ENCODE results near the gene LACTBL1.
"Not testable (repeated sequence)": the region's sequence is repeated elsewhere in the genome, so short reads cannot be mapped to it uniquely, and the experiment has no call there.

LACTBL1 gene

DNA sequence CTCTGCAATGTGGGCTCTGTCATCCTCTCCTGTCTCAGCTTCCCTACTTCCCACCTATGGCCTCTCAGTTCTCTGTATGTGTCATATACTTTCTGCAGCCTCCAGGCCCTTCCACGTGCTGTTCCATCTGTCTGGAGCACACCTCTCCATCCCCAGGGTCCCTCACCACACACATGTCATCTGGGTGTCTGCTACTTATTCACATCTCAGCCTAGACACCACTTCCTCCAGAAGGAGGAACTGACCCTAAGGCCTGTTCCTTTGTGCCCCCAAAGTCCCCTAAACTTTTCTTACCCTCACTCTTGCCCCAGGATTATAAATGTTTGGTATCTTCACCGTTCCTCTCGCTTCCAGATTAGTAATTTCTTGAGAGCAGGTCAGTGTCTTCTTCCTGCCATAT is 10.1 kb downstream of the LACTBL1 start:
- no peaks in the 10 kb centered on the region for H3K27me3 ChIP-seq (ENCODE audit: control insufficient read depth, insufficient read depth, low read length)
- no peaks in the 10 kb centered on the region for H3K36me3 ChIP-seq (ENCODE audit: control insufficient read depth, insufficient read depth, low read length)
- H3K4me3 ChIP-seq (ENCODE audit: low read depth, low read length): no peak overlapping the region
- H3K27ac ChIP-seq (ENCODE audit: low read depth, low read length): no peak overlapping the region
- H3K9me3 ChIP-seq (ENCODE audit: control insufficient read depth, insufficient read depth, low read length): no peaks in the 10 kb centered on the region
- no peak overlapping the region for H3K9ac ChIP-seq (ENCODE audit: low read depth, low read length)
- H3K4me1 ChIP-seq (ENCODE audit: control insufficient read depth, insufficient read depth, low read length): no peaks in the 10 kb centered on the region

DNA sequence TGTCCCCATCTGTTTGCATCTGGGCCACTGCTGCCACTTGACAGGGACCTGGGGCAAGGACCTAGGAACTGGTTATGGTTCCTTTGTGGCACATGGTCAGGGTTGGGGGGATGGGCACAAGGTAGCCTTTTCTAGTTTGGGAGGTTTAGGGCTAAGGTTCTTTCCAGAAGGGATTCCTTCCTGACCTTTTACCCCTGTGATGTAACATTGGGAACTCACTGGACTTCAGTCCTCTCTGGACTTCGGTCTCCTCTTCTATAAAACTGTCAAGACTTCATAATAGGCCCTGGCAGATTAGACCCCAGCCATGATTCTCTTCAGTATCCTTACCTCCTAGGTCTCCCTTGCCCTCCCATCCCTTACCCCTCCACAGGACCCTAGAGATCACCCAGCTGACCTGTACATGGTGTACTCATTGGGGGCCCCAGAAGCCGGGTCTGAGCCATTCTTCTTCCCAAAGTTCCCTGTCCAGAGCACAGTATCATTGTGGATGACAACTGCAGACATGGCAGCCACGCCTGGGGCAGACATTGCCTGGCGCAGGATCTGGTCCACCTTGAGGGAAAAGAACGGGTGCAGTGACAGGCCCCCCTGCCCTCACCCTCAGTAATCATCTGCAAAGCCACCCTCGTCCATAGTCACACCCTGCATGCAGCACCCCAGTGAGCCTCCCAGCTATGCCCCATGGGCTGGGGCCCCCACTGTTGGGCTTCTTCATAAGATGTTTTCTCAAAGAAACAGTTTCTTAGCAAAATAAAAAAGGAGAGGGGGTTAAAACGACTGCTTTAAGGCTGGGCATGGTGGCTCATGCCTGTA is 12.9 kb downstream of the LACTBL1 start:
- Histone ChIP-seq H3K4me3 (ENCODE audit: low read depth, low read length) (no peak overlapping the region), H3K27me3 (ENCODE audit: control insufficient read depth, insufficient read depth, low read length) (peaks cover 4% of the 10 kb centered on the region), H3K36me3 (ENCODE audit: control insufficient read depth, insufficient read depth, low read length) (no peaks in the 10 kb centered on the region), H3K9me3 (ENCODE audit: control insufficient read depth, insufficient read depth, low read length) (no peaks in the 10 kb centered on the region), H3K27ac (ENCODE audit: low read depth, low read length) (no peak overlapping the region), H3K4me1 (ENCODE audit: control insufficient read depth, insufficient read depth, low read length) (no peaks in the 10 kb centered on the region), H3K9ac (ENCODE audit: low read depth, low read length) (no peak overlapping the region)

DNA sequence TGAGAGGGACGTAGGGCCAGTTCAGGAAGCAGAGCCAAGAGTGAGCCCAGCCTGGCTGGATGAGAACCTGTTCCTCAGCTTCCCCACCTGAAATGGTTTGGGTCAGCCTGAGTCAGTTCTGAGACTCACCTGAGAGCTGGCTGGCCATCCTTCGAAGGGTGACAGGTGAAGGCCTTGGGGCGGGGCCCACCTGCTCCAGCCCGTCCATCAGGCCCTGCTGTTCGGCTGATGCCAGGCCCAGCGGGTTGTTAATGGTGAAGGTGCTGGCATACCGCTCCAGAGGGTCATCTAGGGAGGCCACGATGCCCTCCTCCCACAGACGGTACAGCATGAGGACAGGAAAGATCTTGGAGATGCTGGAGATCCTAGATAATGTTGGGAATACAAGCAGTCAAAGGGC is 14.1 kb downstream of the LACTBL1 start:
- Histone ChIP-seq H3K4me1 (ENCODE audit: control insufficient read depth, insufficient read depth, low read length) (no peaks in the 10 kb centered on the region), H3K4me3 (ENCODE audit: low read depth, low read length) (no peak overlapping the region), H3K27me3 (ENCODE audit: control insufficient read depth, insufficient read depth, low read length) (peaks cover 16% of the 10 kb centered on the region), H3K9me3 (ENCODE audit: control insufficient read depth, insufficient read depth, low read length) (no peaks in the 10 kb centered on the region), H3K9ac (ENCODE audit: low read depth, low read length) (no peak overlapping the region), H3K27ac (ENCODE audit: low read depth, low read length) (no peak overlapping the region), H3K36me3 (ENCODE audit: control insufficient read depth, insufficient read depth, low read length) (no peaks in the 10 kb centered on the region)

DNA sequence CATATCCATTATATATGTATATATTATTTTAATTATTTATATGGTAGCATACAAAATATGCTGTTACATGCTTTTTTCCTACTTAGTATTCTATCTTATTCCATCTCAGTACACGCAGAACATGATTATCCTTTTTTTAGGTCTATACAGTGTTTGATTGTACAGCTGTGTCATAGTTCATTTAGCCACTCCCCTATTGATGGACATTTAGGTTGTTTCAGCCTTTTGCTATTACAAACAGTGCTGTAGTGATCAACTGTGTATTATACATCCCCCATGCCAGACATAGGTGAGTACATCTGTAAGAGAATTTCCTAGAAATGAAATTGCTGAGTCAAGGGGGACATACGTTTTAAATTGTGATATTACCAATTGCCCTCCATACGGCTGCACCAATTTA is 15.6 kb downstream of the LACTBL1 start:
- no peaks in the 10 kb centered on the region for H3K36me3 ChIP-seq (ENCODE audit: control insufficient read depth, insufficient read depth, low read length)

DNA sequence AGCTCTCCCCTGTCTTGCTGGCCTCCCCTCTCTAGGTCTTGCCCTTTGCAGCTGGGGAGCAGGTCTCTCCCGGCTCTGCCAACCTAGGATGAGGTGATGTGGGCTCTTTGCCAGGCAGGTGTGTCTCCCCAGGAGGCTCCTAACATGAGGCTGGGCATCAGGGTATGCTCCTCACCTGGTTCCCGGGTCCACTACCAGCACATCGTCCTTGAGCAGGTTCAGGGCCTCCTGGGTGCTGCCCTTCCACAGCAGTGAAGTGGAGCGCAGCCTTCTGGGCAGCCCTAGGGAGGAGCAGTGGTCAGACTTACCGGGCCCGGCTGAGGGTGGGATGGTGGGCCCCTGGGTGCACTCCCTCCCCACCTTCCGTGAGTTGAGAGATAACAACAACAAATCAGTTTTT is 17.5 kb downstream of the LACTBL1 start:
- Histone ChIP-seq H3K27ac (ENCODE audit: low read depth, low read length) (no peak overlapping the region), H3K27me3 (ENCODE audit: control insufficient read depth, insufficient read depth, low read length) (peaks cover 35% of the 10 kb centered on the region), H3K9me3 (ENCODE audit: control insufficient read depth, insufficient read depth, low read length) (no peaks in the 10 kb centered on the region), H3K36me3 (ENCODE audit: control insufficient read depth, insufficient read depth, low read length) (no peaks in the 10 kb centered on the region), H3K4me3 (ENCODE audit: low read depth, low read length) (no peak overlapping the region), H3K9ac (ENCODE audit: low read depth, low read length) (no peak overlapping the region), H3K4me1 (ENCODE audit: control insufficient read depth, insufficient read depth, low read length) (no peaks in the 10 kb centered on the region)

More for the DNA sequence above, 15.6 kb downstream of the LACTBL1 start:
- H3K27ac ChIP-seq (ENCODE audit: low read depth, low read length): no peak overlapping the region
- peaks cover 31% of the 10 kb centered on the region for H3K27me3 ChIP-seq (ENCODE audit: control insufficient read depth, insufficient read depth, low read length)
- no peak overlapping the region for H3K9ac ChIP-seq (ENCODE audit: low read depth, low read length)
- no peaks in the 10 kb centered on the region for H3K4me1 ChIP-seq (ENCODE audit: control insufficient read depth, insufficient read depth, low read length)
- H3K9me3 ChIP-seq (ENCODE audit: control insufficient read depth, insufficient read depth, low read length): no peaks in the 10 kb centered on the region
- no peak overlapping the region for H3K4me3 ChIP-seq (ENCODE audit: low read depth, low read length)

DNA sequence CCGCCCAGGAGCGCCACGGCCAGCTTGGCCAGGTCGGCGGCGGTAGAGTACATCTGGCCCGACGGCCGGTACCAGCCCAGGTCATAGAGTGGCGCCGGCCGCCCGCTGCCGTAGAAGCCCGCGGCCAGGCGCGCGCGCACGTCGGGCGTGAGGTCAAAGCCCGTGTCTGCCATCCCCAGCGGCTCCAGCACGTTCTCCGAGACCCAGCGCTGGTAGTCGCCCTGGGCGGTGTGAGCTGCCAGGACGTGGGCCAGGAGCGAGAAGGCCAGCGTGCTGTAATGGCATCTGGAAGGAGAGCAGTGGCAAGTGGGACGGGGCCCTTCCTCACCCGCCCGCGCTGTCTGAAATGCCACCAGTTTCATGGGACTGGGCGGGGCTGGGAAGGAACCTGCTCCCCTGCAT is 18.9 kb downstream of the LACTBL1 start:
- Histone ChIP-seq H3K27ac (ENCODE audit: low read depth, low read length) (no peak overlapping the region), H3K9me3 (ENCODE audit: control insufficient read depth, insufficient read depth, low read length) (no peaks in the 10 kb centered on the region), H3K27me3 (ENCODE audit: control insufficient read depth, insufficient read depth, low read length) (peaks cover 35% of the 10 kb centered on the region), H3K4me3 (ENCODE audit: low read depth, low read length) (peak overlapping the region; percentile 55; the same call in 1 of the 2 replicates), H3K9ac (ENCODE audit: low read depth, low read length) (no peak overlapping the region), H3K4me1 (ENCODE audit: control insufficient read depth, insufficient read depth, low read length) (no peaks in the 10 kb centered on the region), H3K36me3 (ENCODE audit: control insufficient read depth, insufficient read depth, low read length) (no peaks in the 10 kb centered on the region)

DNA sequence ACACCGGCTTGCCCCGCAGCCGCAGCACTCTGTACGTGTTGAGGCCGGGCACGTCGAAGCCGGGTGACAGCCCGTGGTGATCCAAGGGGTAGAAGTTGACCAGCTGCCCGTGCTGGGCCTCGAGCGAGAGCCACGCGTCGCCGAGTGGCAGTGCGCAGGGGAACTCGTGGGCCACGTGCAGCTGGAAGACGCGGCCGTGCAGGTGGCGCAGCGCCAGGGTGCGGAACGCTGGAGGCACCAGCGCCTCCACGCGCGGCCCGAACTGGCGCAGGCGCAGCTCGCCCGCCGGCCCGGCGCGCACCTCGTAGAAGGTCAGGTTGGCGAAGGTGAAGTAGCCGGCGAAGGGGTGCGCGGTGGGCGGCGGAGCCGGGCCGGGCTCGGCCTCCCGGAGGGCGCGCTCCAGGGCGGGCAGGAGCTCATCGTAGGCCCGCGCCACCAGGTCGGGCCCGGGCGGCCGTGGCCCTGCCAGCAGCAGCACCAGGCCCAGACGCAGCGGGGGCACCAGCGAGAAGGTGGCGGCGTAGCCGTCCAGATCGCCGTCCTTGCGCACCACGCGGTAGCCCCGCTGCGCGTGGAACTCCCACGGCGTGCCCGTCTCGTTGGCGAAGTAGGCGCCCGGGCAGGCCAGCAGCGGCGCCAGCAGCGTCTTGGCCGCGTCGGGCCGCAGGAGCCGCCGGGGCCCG is 19.5 kb downstream of the LACTBL1 start:
- Histone ChIP-seq H3K9ac (ENCODE audit: low read depth, low read length) (no peak overlapping the region), H3K27me3 (ENCODE audit: control insufficient read depth, insufficient read depth, low read length) (peaks cover 35% of the 10 kb centered on the region), H3K27ac (ENCODE audit: low read depth, low read length) (no peak overlapping the region), H3K4me1 (ENCODE audit: control insufficient read depth, insufficient read depth, low read length) (no peaks in the 10 kb centered on the region), H3K4me3 (ENCODE audit: low read depth, low read length) (peak overlapping the region; percentile 55; the same call in 1 of the 2 replicates), H3K9me3 (ENCODE audit: control insufficient read depth, insufficient read depth, low read length) (no peaks in the 10 kb centered on the region), H3K36me3 (ENCODE audit: control insufficient read depth, insufficient read depth, low read length) (no peaks in the 10 kb centered on the region)

DNA sequence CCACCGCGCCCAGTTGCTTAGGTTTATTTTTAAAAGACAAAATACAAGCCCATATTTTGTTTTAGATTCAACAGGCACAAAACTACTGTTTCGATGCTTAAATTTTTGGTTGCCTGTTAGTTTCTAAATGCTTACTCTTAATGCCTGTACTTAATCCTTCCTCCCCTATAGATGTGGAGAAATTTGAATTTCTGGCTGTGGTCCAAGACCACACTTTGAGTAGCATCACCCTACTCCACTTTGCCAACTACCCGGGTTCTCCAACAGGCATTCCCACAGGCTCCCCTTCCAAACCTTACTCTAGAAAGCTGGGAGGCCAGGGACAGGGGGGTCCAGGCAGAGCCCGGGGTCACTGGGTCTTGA is 20.0 kb downstream of the LACTBL1 start:
- H3K9me3 ChIP-seq (ENCODE audit: control insufficient read depth, insufficient read depth, low read length): no peaks in the 10 kb centered on the region
- no peak overlapping the region for H3K9ac ChIP-seq (ENCODE audit: low read depth, low read length)
- H3K27ac ChIP-seq (ENCODE audit: low read depth, low read length): no peak overlapping the region
- H3K4me1 ChIP-seq (ENCODE audit: control insufficient read depth, insufficient read depth, low read length): no peaks in the 10 kb centered on the region
- peaks cover 35% of the 10 kb centered on the region for H3K27me3 ChIP-seq (ENCODE audit: control insufficient read depth, insufficient read depth, low read length)
- no peaks in the 10 kb centered on the region for H3K36me3 ChIP-seq (ENCODE audit: control insufficient read depth, insufficient read depth, low read length)
- H3K4me3 ChIP-seq (ENCODE audit: low read depth, low read length): no peak overlapping the region

DNA sequence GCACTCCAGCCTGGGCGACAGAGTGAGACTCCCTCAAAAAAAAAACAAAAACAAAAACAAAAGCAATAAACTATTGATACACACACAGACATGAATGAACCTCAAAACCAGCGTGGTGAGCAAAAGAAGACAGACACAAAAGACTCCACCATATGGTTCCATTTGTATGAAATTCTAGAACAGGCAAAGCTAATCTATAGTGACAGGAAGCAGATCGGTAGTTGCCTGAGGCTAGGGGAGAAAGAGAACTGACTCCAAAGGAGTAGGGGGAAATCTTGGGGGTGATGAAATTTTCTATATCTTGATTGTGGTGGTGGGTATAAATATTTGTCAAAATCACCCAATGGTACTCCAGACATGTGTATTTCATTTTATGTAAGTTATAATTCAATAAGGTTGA is 20.9 kb downstream of the LACTBL1 start:
- H3K27me3 ChIP-seq (ENCODE audit: control insufficient read depth, insufficient read depth, low read length): peaks cover 35% of the 10 kb centered on the region
- no peaks in the 10 kb centered on the region for H3K4me1 ChIP-seq (ENCODE audit: control insufficient read depth, insufficient read depth, low read length)
- no peak overlapping the region for H3K9ac ChIP-seq (ENCODE audit: low read depth, low read length)
- no peaks in the 10 kb centered on the region for H3K9me3 ChIP-seq (ENCODE audit: control insufficient read depth, insufficient read depth, low read length)
- H3K36me3 ChIP-seq (ENCODE audit: control insufficient read depth, insufficient read depth, low read length): no peaks in the 10 kb centered on the region
- H3K4me3 ChIP-seq (ENCODE audit: low read depth, low read length): no peak overlapping the region
- no peak overlapping the region for H3K27ac ChIP-seq (ENCODE audit: low read depth, low read length)

DNA sequence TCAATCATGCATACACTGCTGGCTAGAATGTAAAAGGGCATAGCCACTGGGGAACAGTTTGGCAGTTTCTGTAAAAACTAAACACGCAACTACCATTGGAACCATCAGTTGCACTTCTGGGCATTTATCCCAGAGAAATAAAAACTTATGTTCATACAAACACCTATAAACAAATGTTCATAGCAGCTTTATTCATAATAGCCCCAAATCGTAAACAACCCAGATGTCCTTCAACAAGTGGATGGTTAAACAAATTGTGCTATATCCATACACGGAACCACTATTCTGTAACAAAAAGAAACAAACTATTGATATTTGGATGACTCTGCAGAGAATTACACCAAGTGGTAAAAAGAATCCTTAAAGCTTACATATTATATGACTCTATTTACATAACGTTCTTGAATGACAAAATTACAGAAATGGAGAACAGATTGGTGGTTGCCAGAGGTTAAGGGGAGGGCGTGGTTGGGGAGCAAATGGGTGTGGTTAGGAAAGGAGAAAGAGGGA is 22.8 kb downstream of the LACTBL1 start:
- peaks cover 32% of the 10 kb centered on the region for H3K27me3 ChIP-seq (ENCODE audit: control insufficient read depth, insufficient read depth, low read length)

DNA sequence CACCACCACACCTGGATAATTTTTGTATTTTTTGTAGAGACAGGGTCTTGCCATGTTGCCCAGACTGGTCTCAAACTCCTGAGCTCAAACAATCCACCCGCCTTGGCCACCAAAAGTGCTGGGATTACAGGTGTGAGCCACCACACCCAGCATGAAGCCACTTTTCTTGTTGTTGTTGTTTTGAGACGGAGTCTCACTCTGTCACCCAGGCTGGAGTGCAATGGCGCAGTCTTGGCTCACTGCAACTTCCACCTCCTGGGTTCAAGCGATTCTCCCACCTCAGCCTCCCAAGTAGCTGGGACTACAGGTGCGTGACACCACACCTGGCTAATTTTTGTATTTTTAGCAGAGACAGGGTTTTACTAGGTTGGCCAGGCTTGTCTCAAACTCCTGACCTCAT is 27.5 kb downstream of the LACTBL1 start:
- not testable (repeated sequence) for H3K9ac ChIP-seq (ENCODE audit: low read depth, low read length); H3K27ac ChIP-seq (ENCODE audit: low read depth, low read length); H3K27me3 ChIP-seq (ENCODE audit: control insufficient read depth, insufficient read depth, low read length); H3K4me1 ChIP-seq (ENCODE audit: control insufficient read depth, insufficient read depth, low read length); H3K4me3 ChIP-seq (ENCODE audit: low read depth, low read length); H3K36me3 ChIP-seq (ENCODE audit: control insufficient read depth, insufficient read depth, low read length); H3K9me3 ChIP-seq (ENCODE audit: control insufficient read depth, insufficient read depth, low read length)

More for the DNA sequence above, 22.8 kb downstream of the LACTBL1 start:
- Histone ChIP-seq H3K9ac (ENCODE audit: low read depth, low read length) (no peak overlapping the region), H3K4me1 (ENCODE audit: control insufficient read depth, insufficient read depth, low read length) (no peaks in the 10 kb centered on the region), H3K36me3 (ENCODE audit: control insufficient read depth, insufficient read depth, low read length) (no peaks in the 10 kb centered on the region), H3K9me3 (ENCODE audit: control insufficient read depth, insufficient read depth, low read length) (no peaks in the 10 kb centered on the region), H3K4me3 (ENCODE audit: low read depth, low read length) (no peak overlapping the region), H3K27ac (ENCODE audit: low read depth, low read length) (no peak overlapping the region)
